Stimulated activated CD4-positive, alpha-beta T cell treated with anti-CD3 and anti-CD28 coated beads, TNF-alpha, amount 100 ng/mL, for 1 hour (primary cell): ENCODE results near the gene CSTF2T.
"Not testable (repeated sequence)": the region's sequence is repeated elsewhere in the genome, so short reads cannot be mapped to it uniquely, and the experiment has no call there.

ENCODE experiments used
- DNase-seq, 3 donors: peaks; one replicate each; pipeline ENCODE4 v3.0.0-alpha.2; 2020; ENCODE audit warnings: low read depth in 3 of 3, low spot score in 1 of 3

Gene CSTF2T

GRCh38 chr10:51698473-51699063 lies 827 bp downstream of the CSTF2T start:
- DNase-seq: no peak

GRCh38 chr10:51696251-51696650 lies 3.1 kb downstream of the CSTF2T start:
- no peak for DNase-seq

GRCh38 chr10:51694086-51694768 lies 5.2 kb downstream of the CSTF2T start:
- no peak for DNase-seq

- no peak for DNase-seq
Observed at GRCh38 chr10:51691135-51691534, 8.3 kb downstream of the CSTF2T start.

- DNase-seq: no peak
Observed at GRCh38 chr10:51689536-51689935, 9.9 kb downstream of the CSTF2T start.

GRCh38 chr10:51688826-51689225 lies 10.6 kb downstream of the CSTF2T start:
- not testable (repeated sequence) for DNase-seq

- no peak for DNase-seq
Observed at GRCh38 chr10:51687296-51687695, 12.1 kb downstream of the CSTF2T start.

- DNase-seq: no peak
Observed at GRCh38 chr10:51685768-51686167, 13.6 kb downstream of the CSTF2T start.

GRCh38 chr10:51683031-51683691 lies 16.2 kb downstream of the CSTF2T start:
- DNase-seq: no peak

GRCh38 chr10:51679841-51680240 lies 19.6 kb downstream of the CSTF2T start:
- DNase-seq: no peak

- no peak for DNase-seq
Observed at GRCh38 chr10:51675088-51675487, 24.3 kb downstream of the CSTF2T start.

GRCh38 chr10:51672039-51672535 lies 27.3 kb downstream of the CSTF2T start:
- DNase-seq: no peak

GRCh38 chr10:51669041-51669440 lies 30.4 kb downstream of the CSTF2T start:
- no peak for DNase-seq

- DNase-seq: no peak
Observed at GRCh38 chr10:51668336-51668689, 31.1 kb downstream of the CSTF2T start.

GRCh38 chr10:51667678-51668335 lies 31.6 kb downstream of the CSTF2T start:
- DNase-seq: no peak

- DNase-seq: no peak
Observed at GRCh38 chr10:51666456-51666855, 32.9 kb downstream of the CSTF2T start.

GRCh38 chr10:51663086-51663485 lies 36.3 kb downstream of the CSTF2T start:
- DNase-seq: no peak

GRCh38 chr10:51659344-51659743 lies 40.1 kb downstream of the CSTF2T start:
- no peak for DNase-seq

- no peak for DNase-seq
Observed at GRCh38 chr10:51658000-51658399, 41.4 kb downstream of the CSTF2T start.

GRCh38 chr10:51656503-51656902 lies 42.9 kb downstream of the CSTF2T start:
- no peak for DNase-seq

- DNase-seq: no peak
Observed at GRCh38 chr10:51654918-51655317, 44.5 kb downstream of the CSTF2T start.

GRCh38 chr10:51653025-51653424 lies 46.4 kb downstream of the CSTF2T start:
- no peak for DNase-seq
